Measurements from ENCODE around the gene STK11IP. TPM values are rescaled to one million over a fixed set of nuclear protein-coding genes. Genes with fewer than 3 reads are reported as not detected.

Gene STK11IP
- total RNA-seq, 1 experiment from 2014 or later, result 45.0 TPM

DNA sequence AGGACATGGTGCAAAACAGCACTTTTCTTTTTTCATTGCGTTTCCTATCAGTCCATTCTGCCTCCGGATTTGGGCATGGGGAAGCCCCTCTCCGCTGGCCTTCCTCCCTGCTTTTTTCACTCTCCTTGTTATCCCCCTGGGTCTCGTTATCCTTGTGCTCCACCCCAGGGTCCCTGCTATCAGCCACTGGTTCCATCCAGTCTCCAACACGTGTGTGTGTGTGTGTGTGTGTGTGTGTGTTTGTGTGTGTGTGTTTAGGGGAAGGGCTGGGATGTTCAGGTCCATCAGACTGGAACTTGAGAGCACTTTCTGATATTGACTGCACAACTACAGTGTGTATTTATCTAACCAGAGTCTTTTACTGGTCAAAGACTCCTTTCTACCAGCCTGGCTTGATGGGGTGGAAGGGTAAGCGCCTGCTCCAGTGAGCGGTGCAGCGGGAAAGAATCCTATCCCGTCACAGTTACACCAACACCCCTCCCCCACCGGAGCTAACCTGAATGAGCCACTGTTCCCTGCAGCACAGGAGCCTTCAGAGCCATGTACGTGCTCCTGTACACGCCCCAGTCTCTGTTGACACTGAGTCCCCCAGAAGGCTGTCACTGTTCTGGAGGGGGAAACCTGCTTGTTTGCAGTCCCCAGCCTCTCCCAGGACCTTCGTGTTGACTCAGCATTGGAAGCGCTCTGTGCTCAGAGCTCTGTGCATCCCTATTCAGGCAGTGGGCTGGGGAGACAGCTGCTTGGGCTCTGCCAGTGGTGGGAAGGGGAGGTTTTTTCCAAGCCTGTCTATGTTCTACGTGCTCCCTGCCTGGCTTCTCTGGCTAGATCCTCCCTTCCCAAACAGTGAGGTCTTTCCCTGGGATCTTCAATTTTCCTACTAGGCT, 20.9 kb upstream of the STK11IP start:
- H3K4me3 ChIP-seq (replicated peaks in 1 of 2; ENCODE audit: low read depth in 1 of 2, low read length in 2 of 2), result no peak overlapping the region
- no peak for ATAC-seq
- H2AFZ ChIP-seq (ENCODE audit: low read depth, low read length, poor library complexity, severe bottlenecking), result no peak overlapping the region
- ChIA-PET POLR2A (no interaction called here), CTCF (no interaction called here), RAD21 (ENCODE audit: low non-redundant PET in 1 of 2, low total read pairs in 2 of 2, uncharacterized antibody in 2 of 2, unreplicated experiment in 2 of 2) (no interaction called here)
- H3K9ac ChIP-seq (ENCODE audit: low read length), result no peak overlapping the region
- no peak for DNase-seq (ENCODE audit: low read depth, low spot score)
- no peaks in the 10 kb centered on the region for H3K9me2 ChIP-seq (ENCODE audit: insufficient read depth)
- H3K27ac ChIP-seq (ENCODE audit: low read depth, low read length), result no peak overlapping the region
- no peak overlapping the region for H3K4me2 ChIP-seq (ENCODE audit: low read length)
- intact Hi-C loops (cut with micrococcal nuclease), result no loop called here
- H3K4me1 ChIP-seq (ENCODE audit: control insufficient read depth in 1 of 2, insufficient read depth in 2 of 2, low read length in 2 of 2), result no peaks in the 10 kb centered on the region
- no peaks in the 10 kb centered on the region for H3K36me3 ChIP-seq (ENCODE audit: control insufficient read depth in 1 of 2, insufficient read depth in 2 of 2, low read length in 2 of 2)
- H3K79me2 ChIP-seq (ENCODE audit: insufficient read depth, low read length), result no peaks in the 10 kb centered on the region
- no peaks in the 10 kb centered on the region for H3K27me3 ChIP-seq (ENCODE audit: insufficient read depth, low read length)
- no TSS peak for BruUV-seq (replicated peaks)
- no peaks in the 10 kb centered on the region for H3K9me3 ChIP-seq (ENCODE audit: control insufficient read depth in 1 of 2, insufficient read depth in 1 of 2, low read depth in 1 of 2, low read length in 2 of 2)
- TF ChIP-seq POLR2A (IDR thresholded peaks at IDR 0.05; ENCODE audit: borderline replicate concordance, extremely low read depth, insufficient read depth, insufficient read length), result no peak
- no peak for TF ChIP-seq ZNF274 (IDR thresholded peaks at IDR 0.05; ENCODE audit: low read depth, low read length)
- no peak for TF ChIP-seq POLR2AphosphoS5 (IDR thresholded peaks at IDR 0.05; ENCODE audit: low read depth, low read length)
- no peak for TF ChIP-seq SRF (IDR thresholded peaks at IDR 0.05; ENCODE audit: low read depth)
- TF ChIP-seq, protein P1, sequence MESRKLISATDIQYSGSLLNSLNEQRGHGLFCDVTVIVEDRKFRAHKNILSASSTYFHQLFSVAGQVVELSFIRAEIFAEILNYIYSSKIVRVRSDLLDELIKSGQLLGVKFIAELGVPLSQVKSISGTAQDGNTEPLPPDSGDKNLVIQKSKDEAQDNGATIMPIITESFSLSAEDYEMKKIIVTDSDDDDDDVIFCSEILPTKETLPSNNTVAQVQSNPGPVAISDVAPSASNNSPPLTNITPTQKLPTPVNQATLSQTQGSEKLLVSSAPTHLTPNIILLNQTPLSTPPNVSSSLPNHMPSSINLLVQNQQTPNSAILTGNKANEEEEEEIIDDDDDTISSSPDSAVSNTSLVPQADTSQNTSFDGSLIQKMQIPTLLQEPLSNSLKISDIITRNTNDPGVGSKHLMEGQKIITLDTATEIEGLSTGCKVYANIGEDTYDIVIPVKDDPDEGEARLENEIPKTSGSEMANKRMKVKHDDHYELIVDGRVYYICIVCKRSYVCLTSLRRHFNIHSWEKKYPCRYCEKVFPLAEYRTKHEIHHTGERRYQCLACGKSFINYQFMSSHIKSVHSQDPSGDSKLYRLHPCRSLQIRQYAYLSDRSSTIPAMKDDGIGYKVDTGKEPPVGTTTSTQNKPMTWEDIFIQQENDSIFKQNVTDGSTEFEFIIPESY (IDR thresholded peaks at IDR 0.05; ENCODE audit: extremely low read depth, insufficient replicate concordance, low read length), result no peak
- TF ChIP-seq, protein P2, sequence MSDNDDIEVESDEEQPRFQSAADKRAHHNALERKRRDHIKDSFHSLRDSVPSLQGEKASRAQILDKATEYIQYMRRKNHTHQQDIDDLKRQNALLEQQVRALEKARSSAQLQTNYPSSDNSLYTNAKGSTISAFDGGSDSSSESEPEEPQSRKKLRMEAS (IDR thresholded peaks at IDR 0.05), result no peak
- no peak for TF ChIP-seq ELF1 (IDR thresholded peaks at IDR 0.05; ENCODE audit: borderline replicate concordance, low read depth)
- TF ChIP-seq SIN3A (IDR thresholded peaks at IDR 0.05; ENCODE audit: low read depth), result no peak
- no peak for TF ChIP-seq EZH2 (IDR thresholded peaks at IDR 0.05)
- no peak for TF ChIP-seq CEBPB (IDR thresholded peaks at IDR 0.05; ENCODE audit: low read depth)
- no peak for TF ChIP-seq ZFX (IDR thresholded peaks at IDR 0.05)
- no peak for TF ChIP-seq RAD21 (IDR thresholded peaks at IDR 0.05; ENCODE audit: low read depth)
- no peak for TF ChIP-seq EGR1 (IDR thresholded peaks at IDR 0.05; ENCODE audit: low read depth)
- TF ChIP-seq, protein P3, sequence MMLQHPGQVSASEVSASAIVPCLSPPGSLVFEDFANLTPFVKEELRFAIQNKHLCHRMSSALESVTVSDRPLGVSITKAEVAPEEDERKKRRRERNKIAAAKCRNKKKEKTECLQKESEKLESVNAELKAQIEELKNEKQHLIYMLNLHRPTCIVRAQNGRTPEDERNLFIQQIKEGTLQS (IDR thresholded peaks at IDR 0.05), result no peak
- no peak for TF ChIP-seq JUND (IDR thresholded peaks at IDR 0.05)
- no peak for TF ChIP-seq SP1 (IDR thresholded peaks at IDR 0.05; ENCODE audit: low read depth)
- TF ChIP-seq CBX3 (IDR thresholded peaks at IDR 0.05; ENCODE audit: low read depth), result no peak
- TF ChIP-seq, protein P4, sequence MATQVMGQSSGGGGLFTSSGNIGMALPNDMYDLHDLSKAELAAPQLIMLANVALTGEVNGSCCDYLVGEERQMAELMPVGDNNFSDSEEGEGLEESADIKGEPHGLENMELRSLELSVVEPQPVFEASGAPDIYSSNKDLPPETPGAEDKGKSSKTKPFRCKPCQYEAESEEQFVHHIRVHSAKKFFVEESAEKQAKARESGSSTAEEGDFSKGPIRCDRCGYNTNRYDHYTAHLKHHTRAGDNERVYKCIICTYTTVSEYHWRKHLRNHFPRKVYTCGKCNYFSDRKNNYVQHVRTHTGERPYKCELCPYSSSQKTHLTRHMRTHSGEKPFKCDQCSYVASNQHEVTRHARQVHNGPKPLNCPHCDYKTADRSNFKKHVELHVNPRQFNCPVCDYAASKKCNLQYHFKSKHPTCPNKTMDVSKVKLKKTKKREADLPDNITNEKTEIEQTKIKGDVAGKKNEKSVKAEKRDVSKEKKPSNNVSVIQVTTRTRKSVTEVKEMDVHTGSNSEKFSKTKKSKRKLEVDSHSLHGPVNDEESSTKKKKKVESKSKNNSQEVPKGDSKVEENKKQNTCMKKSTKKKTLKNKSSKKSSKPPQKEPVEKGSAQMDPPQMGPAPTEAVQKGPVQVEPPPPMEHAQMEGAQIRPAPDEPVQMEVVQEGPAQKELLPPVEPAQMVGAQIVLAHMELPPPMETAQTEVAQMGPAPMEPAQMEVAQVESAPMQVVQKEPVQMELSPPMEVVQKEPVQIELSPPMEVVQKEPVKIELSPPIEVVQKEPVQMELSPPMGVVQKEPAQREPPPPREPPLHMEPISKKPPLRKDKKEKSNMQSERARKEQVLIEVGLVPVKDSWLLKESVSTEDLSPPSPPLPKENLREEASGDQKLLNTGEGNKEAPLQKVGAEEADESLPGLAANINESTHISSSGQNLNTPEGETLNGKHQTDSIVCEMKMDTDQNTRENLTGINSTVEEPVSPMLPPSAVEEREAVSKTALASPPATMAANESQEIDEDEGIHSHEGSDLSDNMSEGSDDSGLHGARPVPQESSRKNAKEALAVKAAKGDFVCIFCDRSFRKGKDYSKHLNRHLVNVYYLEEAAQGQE (IDR thresholded peaks at IDR 0.05; ENCODE audit: low read depth), result no peak
- no peak for TF ChIP-seq TCF7L2 (IDR thresholded peaks at IDR 0.05; ENCODE audit: borderline replicate concordance, extremely low read depth, insufficient read depth, insufficient read length)
- no peak for TF ChIP-seq FOSL1 (IDR thresholded peaks at IDR 0.05; ENCODE audit: low read depth)
- H4K20me1 ChIP-seq (ENCODE audit: insufficient read depth), result no peaks in the 10 kb centered on the region

All from HCT116 (cell line).